Limb (tissue), 2 donors: ENCODE results near the gene WTAP.
A peak's percentile ranks its signal among the peaks of the same experiment; 100 is the strongest.
"Not testable (repeated sequence)": the region's sequence is repeated elsewhere in the genome, so short reads cannot be mapped to it uniquely, and the experiment has no call there.

ENCODE experiments used
- DNase-seq, 2 donors: peaks; one replicate each; pipeline ENCODE4 v3.0.0-alpha.2; 2016; ENCODE audit errors: extremely low spot score in 2 of 2

Gene WTAP

GRCh38 chr6:159726918-159727716 lies at the start of gene WTAP:
TSS of gene WTAP (plus strand) at chr6:159727506. CDS start at chr6:159736266, 8,760 bp downstream.
- peak; percentile 93 to 98 for DNase-seq

- DNase-seq, result no peak
Observed at GRCh38 chr6:159677506-159678165, 49.7 kb upstream of the WTAP start.

GRCh38 chr6:159678574-159678973 lies 48.7 kb upstream of the WTAP start:
- DNase-seq, result no peak

- no peak for DNase-seq
Observed at GRCh38 chr6:159679091-159680077, 47.9 kb upstream of the WTAP start.

DNA sequence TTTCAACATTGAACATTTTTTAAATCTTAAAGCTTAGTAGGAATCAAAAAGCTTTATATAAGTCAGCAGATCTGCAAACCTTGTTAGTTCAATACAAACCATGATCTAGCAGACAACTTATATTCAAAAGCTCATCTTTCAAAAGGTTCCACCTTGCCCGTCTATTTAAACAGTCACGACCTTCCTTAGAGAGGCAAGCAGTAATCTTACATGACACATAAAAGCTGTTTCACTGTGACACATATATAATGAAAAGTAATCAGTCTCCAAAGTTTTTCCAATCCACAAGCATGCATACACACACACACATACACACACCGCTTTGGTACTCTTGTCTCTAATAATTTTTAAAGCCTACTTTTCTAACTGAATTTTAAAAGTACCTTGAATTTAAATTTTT lies 47.2 kb upstream of the WTAP start:
- no peak for DNase-seq

DNA sequence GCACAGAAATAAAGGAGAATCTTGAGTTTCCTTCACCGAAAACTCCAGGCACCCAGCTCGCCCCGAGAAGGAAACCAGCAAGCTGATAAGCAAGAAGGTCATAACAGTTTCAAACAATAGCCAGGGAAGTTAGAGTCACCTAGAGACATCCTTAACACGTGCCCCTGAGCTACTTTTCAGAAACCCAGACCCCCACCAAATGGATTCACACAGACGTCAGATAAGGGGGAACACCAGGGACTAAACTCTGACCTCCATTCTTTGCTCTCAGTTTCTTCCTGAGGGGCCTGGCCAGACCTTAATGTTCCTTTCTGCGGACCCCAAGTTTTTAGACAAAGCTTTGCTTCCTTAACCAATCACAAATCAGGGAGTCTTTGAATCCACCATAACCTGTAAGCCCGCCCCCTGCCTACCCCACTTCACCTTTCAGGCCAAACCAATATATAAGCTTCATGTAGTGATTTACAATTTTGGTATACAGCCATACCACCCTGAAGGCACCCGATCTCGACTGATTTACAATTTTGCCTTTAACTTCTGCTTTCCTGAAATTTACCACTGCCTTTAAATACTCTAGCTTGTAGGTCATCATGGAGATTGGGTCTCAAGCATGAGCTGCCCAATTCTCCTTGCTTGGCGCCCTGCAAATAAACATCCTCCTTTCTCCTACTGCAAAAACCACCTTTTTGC lies 46.0 kb upstream of the WTAP start:
- DNase-seq, result no peak

DNA sequence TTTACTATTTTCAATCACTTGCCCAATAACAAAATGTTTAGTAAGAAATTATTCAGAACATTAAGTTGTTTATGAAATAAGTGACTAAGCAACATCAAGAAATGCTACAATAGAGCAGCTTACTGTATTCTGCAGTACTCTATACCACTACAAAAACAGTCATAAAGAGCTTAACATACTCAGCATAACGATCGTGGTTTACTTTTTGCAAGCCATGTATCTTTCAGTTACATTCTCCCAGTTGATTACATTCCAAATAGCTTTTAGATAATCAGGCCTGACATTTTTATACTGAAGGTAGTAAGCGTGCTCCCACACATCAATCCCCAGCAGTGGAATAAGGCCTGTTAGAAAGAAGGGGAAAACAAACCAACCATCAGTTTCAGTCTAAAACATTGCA lies 45.0 kb upstream of the WTAP start:
- DNase-seq, result no peak

- DNase-seq, result no peak
Observed at GRCh38 chr6:159682810-159683209, 44.5 kb upstream of the WTAP start.

- DNase-seq, result no peak
Observed at GRCh38 chr6:159684013-159684304, 43.3 kb upstream of the WTAP start.

GRCh38 chr6:159686040-159686439 lies 41.3 kb upstream of the WTAP start:
- no peak for DNase-seq

DNA sequence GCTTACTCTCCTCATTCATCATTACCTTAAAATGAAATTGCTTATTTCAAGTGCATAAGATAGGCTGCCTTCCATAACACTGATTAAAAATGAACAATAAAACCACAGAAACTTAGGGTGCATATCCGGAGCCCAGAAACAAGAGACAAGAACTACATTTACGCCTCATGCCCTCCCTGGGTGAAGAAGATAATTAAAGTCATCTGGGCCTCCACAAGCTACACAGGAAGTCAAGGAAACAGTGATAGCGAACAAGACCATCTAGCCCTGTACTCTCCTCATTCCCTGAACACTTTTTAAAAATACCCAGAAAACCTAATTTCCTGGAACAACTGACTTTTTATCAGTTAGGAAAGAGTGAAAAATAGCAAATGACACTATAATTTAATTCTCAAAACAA lies 40.6 kb upstream of the WTAP start:
- DNase-seq, result no peak

DNA sequence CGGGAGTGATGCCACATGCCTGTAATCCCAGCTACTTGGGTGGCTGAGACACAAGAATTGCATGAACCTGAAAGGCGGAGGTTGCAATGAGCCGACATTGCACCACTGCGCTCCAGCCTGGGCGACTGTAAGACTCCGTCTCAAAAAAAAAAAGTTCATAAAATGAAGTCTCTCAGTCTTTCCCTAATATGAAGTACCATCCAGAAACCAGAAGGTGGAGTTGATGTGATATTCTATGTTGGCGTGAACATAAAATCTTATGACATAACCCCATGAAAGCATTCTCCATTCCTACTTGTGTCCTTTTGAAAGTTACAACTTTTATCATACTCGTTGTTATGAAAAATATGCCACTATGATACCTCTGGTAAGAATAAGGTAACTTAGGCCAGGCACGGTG lies 40.0 kb upstream of the WTAP start:
- DNase-seq, result no peak

DNA sequence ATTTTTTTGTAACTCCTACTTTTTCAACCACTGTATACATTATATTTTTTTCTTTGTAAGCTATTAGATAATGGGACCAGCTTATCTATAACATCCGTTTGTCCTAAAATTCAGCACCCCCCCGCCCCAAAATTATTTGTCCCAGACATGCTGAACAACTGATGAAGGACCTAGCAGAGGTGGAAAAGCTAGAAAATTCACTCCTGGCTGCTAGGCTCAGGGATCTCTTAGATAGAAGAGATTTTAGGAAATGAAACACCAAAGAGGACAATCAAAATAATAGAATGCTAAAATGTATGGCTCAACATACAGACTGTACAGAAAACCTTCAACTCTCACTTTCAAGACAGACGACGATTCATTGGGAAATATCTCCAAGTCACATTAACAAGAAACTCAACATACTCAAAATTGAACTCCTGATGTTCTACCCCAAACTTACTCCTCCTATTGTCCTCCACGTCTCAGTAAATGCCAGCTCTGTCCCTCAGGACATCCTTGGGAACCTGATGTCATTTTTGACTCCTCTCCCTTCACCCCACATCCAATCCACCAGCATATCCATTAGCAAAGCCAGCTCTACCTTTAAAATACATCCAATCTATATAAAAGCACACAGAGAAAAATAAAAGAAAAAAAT lies 38.9 kb upstream of the WTAP start:
- DNase-seq, result no peak

DNA sequence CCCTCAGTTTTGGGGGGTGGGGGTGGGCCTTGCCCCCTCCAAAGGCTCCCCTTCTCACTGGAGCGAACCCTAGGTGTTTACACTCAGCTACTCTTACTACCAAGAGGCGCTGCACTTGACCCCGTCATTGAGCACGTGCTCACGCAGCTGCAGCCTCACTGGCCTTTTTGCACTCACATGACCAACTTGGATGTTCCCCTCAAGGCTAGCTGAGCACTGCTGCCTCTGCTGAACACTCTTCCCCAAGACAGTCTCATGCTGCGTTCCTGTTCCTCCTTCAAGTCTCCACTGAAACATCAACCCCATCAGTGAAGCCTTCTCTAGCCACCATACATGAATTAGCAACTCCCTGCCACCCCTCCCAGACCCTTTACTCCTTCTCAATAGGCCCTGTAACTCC lies 38.3 kb upstream of the WTAP start:
- no peak for DNase-seq

DNA sequence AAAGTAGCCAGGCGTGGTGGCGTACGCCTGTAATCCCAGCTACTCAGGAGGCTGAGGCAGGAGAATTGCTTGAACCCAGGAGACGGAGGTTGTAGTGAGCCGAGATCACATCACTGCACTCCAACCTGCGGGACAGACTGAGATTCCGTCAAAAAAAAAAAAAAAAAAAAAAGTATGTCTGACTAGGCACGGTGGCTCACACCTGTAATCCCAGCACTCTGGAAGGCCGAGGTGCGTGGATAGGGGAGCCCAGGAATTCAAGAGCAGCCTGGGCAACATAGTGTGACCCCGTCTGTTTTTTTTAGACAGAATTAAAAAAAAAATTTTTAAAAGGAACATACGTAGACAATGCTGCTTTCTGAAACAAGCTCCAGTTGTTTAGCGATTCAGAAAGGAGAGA lies 37.2 kb upstream of the WTAP start:
- not testable (repeated sequence) for DNase-seq

DNA sequence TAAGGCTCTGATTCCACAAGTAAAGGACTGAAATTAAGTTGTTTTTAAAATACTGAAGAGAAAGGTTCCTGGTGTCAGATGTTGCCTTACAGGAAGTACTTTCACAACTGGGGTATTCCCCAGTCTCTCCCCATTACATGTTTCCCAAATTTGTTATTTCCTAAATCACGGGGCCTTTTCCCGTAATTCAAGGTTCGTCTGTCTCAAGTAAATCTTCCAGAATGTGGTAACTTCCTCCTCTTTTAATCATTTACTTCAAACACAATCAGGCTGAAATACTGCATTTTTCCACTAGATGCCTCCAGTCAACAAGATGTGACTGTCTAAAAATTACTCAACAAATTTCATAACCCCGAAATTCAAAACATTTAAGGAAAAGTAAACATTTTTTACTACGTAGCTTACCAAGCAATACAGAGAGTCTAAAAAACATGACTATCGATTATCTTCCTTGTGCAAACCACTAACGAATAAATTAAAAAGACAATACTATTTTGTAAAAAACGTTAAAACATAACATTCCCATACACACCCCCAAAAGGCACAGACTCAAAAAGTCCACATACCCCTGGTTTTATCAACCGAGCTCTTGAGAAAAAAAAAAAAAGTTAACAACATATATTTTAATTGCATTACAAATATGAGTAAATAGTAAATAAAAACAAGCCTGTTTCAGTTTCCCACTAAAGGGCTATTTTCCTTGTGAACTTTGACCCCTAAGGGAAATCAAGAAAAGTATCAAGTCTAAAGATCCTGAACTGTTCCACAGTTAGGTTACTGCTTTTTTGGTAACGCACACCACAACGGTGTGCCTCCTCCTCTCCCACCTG lies 36.0 kb upstream of the WTAP start:
- peak in 1 of 2 donors; percentile 76 for DNase-seq

- no peak for DNase-seq
Observed at GRCh38 chr6:159691963-159692287, 35.4 kb upstream of the WTAP start.

DNA sequence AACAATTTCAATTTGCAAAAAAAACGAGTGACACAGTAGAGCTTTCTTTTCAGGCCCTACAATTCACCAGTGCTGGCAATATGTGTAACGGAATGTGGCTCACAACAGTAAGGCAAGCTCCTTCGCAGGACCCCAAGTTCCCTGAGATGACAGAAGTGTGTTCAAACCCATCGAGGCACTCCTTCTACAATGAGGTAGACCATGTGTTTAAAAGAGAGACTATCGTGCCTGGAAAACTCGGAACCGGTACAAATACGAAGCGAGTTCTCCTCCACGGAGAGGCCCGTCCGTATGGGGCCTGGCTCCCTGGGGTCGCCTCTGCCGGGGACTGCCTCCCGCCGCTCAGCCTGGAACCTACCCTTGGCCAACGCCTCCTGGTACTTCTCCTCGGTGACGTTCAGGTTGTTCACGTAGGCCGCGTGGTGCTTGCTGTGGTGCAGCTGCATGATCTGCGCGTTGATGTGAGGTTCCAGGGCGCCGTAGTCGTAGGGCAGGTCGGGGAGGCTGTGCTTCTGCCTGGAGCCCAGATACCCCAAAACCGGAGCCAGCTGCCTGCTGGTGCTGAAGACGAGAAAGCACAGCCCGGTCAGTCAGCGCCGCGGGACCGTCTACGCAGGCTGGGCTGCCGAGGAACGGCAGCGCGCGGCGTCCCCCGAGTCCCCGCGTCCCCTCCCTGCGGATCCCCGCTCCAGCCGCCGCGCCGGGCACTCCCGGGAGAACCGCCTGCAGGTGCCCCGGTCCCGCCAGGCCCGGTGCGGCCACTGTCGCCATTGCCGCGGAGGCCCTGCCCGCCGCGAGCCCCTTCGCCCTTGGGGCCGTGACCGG lies 34.8 kb upstream of the WTAP start:
- DNase-seq, result peak in 1 of 2 donors; percentile 21

- DNase-seq, result peak; percentile 77 to 91
Observed at GRCh38 chr6:159693128-159693893, 34.0 kb upstream of the WTAP start, which contains the start of gene SOD2. TSS of gene SOD2 (minus strand) at chr6:159693241. CDS start at chr6:159693167, 74 bp downstream.
